Effector memory CD8-positive, alpha-beta T cell (primary cell): Measurements from ENCODE around the gene MINDY1.

Experiments used
- ATAC-seq: fragments of 150-1000 bp; cut with Tn5 transposase; replicated peaks from 2 replicates; pipeline ENCODE4 v1.10.0; 2021; ENCODE audit warnings: mild to moderate bottlenecking, moderate library complexity
- DNase-seq, 3 experiments: peaks; one replicate each; pipeline ENCODE4 v3.0.0; 2021
- H3K27ac Mint-ChIP-seq, 2 donors: one replicate each; pipeline ENCODE4 v1.8.0; 2022; ENCODE audit warnings: mild to moderate bottlenecking in 2 of 2, mixed read lengths in 2 of 2, moderate library complexity in 2 of 2
- H3K27me3 Mint-ChIP-seq, 2 donors: one replicate each; pipeline ENCODE4 v1.8.0; 2022; ENCODE audit warnings: mixed read lengths in 2 of 2
- H3K36me3 Mint-ChIP-seq: one replicate; pipeline ENCODE4 v1.8.0; 2022; ENCODE audit warnings: mild to moderate bottlenecking, moderate library complexity, mixed read lengths; ENCODE audit not compliant: insufficient read depth
- H3K4me1 Mint-ChIP-seq, 2 donors: one replicate each; pipeline ENCODE4 v1.8.0; 2022; ENCODE audit warnings: low read depth in 2 of 2, mixed read lengths in 2 of 2
- H3K4me3 Mint-ChIP-seq, 2 donors: one replicate each; pipeline ENCODE4 v1.8.0; 2022; ENCODE audit warnings: mild to moderate bottlenecking in 2 of 2, mixed read lengths in 2 of 2, moderate library complexity in 2 of 2
- H3K9me3 Mint-ChIP-seq, 2 donors: one replicate each; pipeline ENCODE4 v1.8.0; 2022; ENCODE audit warnings: mixed read lengths in 2 of 2

Gene MINDY1

GRCh38 chr1:150961756-150962155 is 44.9 kb downstream of the MINDY1 start:
- H3K27me3 Mint-ChIP-seq: no peaks in the 10 kb centered on the region
- peaks cover 68% of the 10 kb centered on the region for H3K36me3 Mint-ChIP-seq
- H3K9me3 Mint-ChIP-seq: no peaks in the 10 kb centered on the region
- ATAC-seq (no peak), DNase-seq (no peak)
- no peak overlapping the region for H3K4me3 Mint-ChIP-seq
- H3K4me1 Mint-ChIP-seq: no peaks in the 10 kb centered on the region
- no peak overlapping the region for H3K27ac Mint-ChIP-seq

- Mint-ChIP-seq H3K36me3 (peaks cover 66% of the 10 kb centered on the region), H3K9me3 (no peaks in the 10 kb centered on the region), H3K4me1 (no peaks in the 10 kb centered on the region), H3K27ac (no peak overlapping the region), H3K4me3 (no peak overlapping the region), H3K27me3 (no peaks in the 10 kb centered on the region)
- no peak for ATAC-seq
- no peak for DNase-seq
These were observed 46.1 kb downstream of the MINDY1 start for GRCh38 chr1:150960646-150961045.

- ATAC-seq (no peak), DNase-seq (no peak)
- Mint-ChIP-seq H3K4me3 (no peak overlapping the region), H3K4me1 (no peaks in the 10 kb centered on the region), H3K36me3 (peaks cover 65% of the 10 kb centered on the region), H3K27me3 (no peaks in the 10 kb centered on the region), H3K27ac (peak overlapping the region; percentile 56 to 57), H3K9me3 (no peaks in the 10 kb centered on the region)
These were observed 49.0 kb downstream of the MINDY1 start for GRCh38 chr1:150957666-150958065.

DNA sequence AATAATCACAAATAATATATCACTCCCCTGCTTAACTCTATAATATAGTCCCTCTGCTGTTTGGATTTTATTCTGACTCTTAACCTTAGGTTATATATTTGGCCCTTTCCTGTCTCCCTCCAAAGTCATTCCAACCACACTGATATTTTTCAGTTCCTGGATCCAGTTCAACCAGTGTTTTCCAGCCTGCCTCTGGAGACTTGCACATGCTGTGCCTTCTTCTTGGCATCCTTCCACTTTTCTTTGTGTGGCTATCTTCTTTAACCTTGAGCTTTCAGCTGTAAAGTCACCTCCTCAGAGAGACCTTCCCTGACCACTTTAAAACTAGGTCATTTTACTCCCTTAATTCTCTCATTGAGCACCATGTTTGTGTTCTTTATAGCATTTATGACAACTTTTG is 51.4 kb downstream of the MINDY1 start:
- DNase-seq: no peak
- Mint-ChIP-seq H3K27me3 (no peaks in the 10 kb centered on the region), H3K36me3 (peaks cover 70% of the 10 kb centered on the region), H3K4me3 (no peak overlapping the region), H3K27ac (peak overlapping the region in 1 of 2 donors; percentile 30), H3K9me3 (no peaks in the 10 kb centered on the region), H3K4me1 (no peaks in the 10 kb centered on the region)
- no peak for ATAC-seq

DNA sequence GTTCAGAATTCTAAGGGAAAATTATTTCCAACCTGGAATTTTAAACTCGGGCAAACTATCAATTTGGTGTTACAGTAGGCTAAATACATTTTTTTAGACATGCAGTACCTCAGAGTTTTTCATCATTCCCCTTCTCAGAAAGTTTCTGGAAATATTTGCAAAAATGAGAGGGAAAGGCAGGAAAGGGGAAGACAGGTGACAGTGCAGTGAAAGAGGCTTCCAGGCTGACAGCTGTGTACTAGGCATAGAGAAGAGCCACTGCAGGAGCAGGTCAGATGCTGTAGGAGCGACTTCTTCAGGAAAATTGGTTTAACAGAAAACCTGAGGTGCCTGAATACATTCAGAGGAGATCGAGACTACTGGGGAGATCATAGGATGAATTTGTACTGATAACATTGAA is 52.0 kb downstream of the MINDY1 start:
- Mint-ChIP-seq H3K27ac (peak overlapping the region in 1 of 2 donors; percentile 63), H3K36me3 (peaks cover 70% of the 10 kb centered on the region)

More for the DNA sequence above, 52.0 kb downstream of the MINDY1 start:
- no peak for DNase-seq
- Mint-ChIP-seq H3K27me3 (no peaks in the 10 kb centered on the region), H3K4me1 (no peaks in the 10 kb centered on the region), H3K9me3 (no peaks in the 10 kb centered on the region), H3K4me3 (no peak overlapping the region)
- ATAC-seq: no peak
